CD4-positive, alpha-beta memory T cell (primary cell): ENCODE data around the gene AGAP1. TPM values are rescaled to one million over a fixed set of nuclear protein-coding genes. Genes with fewer than 3 reads are reported as not detected.

Experiments
- CTCF ChIA-PET: fragments of 350-600 bp; sonication (Branson Sonifier 250); formaldehyde crosslinking; loops from one replicate; lab custom pipeline; 2021; ENCODE audit warnings: inconsistent platforms; ENCODE audit not compliant: partially characterized antibody; lab: Charles Lee
- POLR2A ChIA-PET: fragments of 350-600 bp; sonication (Branson Sonifier 250); formaldehyde crosslinking; loops from one replicate; lab custom pipeline; 2021; ENCODE audit not compliant: partially characterized antibody; lab: Charles Lee
- DNase-seq, 5 donors: peaks; one replicate each; pipeline versions ENCODE4 v3.0.0 to v3.0.0-alpha.2; 2020 to 2022; ENCODE audit warnings: mixed read lengths in 1 of 5
- H3K27ac ChIP-seq: one replicate; pipeline ENCODE4 v1.7.0; 2013; ENCODE audit warnings: low read depth, low read length
- H3K27me3 ChIP-seq: 2 replicates; pipeline ENCODE4 v1.7.0; 2013; ENCODE audit warnings: mild to moderate bottlenecking, low read length, moderate library complexity; ENCODE audit not compliant: insufficient read depth
- H3K36me3 ChIP-seq: 2 replicates; pipeline ENCODE4 v1.7.0; 2013; ENCODE audit warnings: mild to moderate bottlenecking, low read length, moderate library complexity; ENCODE audit not compliant: insufficient read depth
- H3K4me1 ChIP-seq: 2 replicates; pipeline ENCODE4 v1.7.0; 2013; ENCODE audit warnings: mild to moderate bottlenecking, low read length, moderate library complexity; ENCODE audit not compliant: insufficient read depth
- H3K4me3 ChIP-seq, 2 donors: one replicate each; pipeline ENCODE4 v1.7.0; 2013; ENCODE audit warnings: low read length in 2 of 2, mild to moderate bottlenecking in 1 of 2
- H3K9me3 ChIP-seq, 2 donors: one replicate each; pipeline ENCODE4 v1.7.0; 2013; ENCODE audit warnings: low read length in 2 of 2, control low read depth in 1 of 2; ENCODE audit not compliant: control insufficient read depth in 1 of 2
- H3K27ac Mint-ChIP-seq, 7 donors: one replicate each; pipeline ENCODE4 v1.8.0; 2020 to 2021; ENCODE audit warnings: mixed read lengths in 7 of 7, mild to moderate bottlenecking in 6 of 7, inconsistent platforms in 3 of 7, moderate library complexity in 3 of 7
- H3K27me3 Mint-ChIP-seq, 2 donors: one replicate each; pipeline ENCODE4 v1.8.0; 2020 to 2021; ENCODE audit warnings: mixed read lengths in 2 of 2
- H3K36me3 Mint-ChIP-seq, 2 donors: one replicate each; pipeline ENCODE4 v1.8.0; 2020 to 2021; ENCODE audit warnings: mixed read lengths in 2 of 2, inconsistent platforms in 1 of 2, mild to moderate bottlenecking in 1 of 2
- H3K4me1 Mint-ChIP-seq, 4 donors: one replicate each; pipeline ENCODE4 v1.8.0; 2020 to 2021; ENCODE audit warnings: mixed read lengths in 4 of 4, mild to moderate bottlenecking in 1 of 4
- H3K4me3 Mint-ChIP-seq, 8 donors: one replicate each; pipeline ENCODE4 v1.8.0; 2020 to 2021; ENCODE audit warnings: mixed read lengths in 8 of 8, mild to moderate bottlenecking in 7 of 8, moderate library complexity in 6 of 8, inconsistent platforms in 3 of 8
- H3K9me3 Mint-ChIP-seq, 8 donors: one replicate each; pipeline ENCODE4 v1.8.0; 2020 to 2021; ENCODE audit warnings: mixed read lengths in 8 of 8, mild to moderate bottlenecking in 5 of 8, inconsistent platforms in 3 of 8, moderate library complexity in 1 of 8
- intact Hi-C: fragments of 100-400 bp; cut with micrococcal nuclease; formaldehyde crosslinking; loops from one replicate; pipeline ENCODE4 v1.15.1; 2023
- polyA plus RNA-seq, 2 donors: library from polyadenylated mRNA; unstranded; fragments of 300-500 nt; fragmentation: Illumina TruSeq; gene quantifications; one replicate each; pipeline ENCODE4 v1.2.3, GENCODE V29; 2021
- total RNA-seq, 2 experiments: library from RNA; stranded (reverse); gene quantifications; one replicate each; pipeline ENCODE4 v1.2.3, GENCODE V29; 2021

AGAP1 gene
- total and polyA plus RNA-seq, 4 experiments from 2014 or later, result 0.24 to 2.9 (median 1.9) TPM

GRCh38 chr2:235868645-235869044 is 374.8 kb downstream of the AGAP1 start:
- H3K4me1 Mint-ChIP-seq, result peaks cover 0 to 1% (median 0%) of the 10 kb centered on the region in 4 donors
- no peak for DNase-seq
- H3K27me3 Mint-ChIP-seq, result peaks cover 6 to 7% of the 10 kb centered on the region in 2 donors
- Histone ChIP-seq H3K36me3 (no peaks in the 10 kb centered on the region), H3K27me3 (no peaks in the 10 kb centered on the region), H3K4me3 (no peak overlapping the region), H3K9me3 (no peaks in the 10 kb centered on the region), H3K27ac (no peak overlapping the region), H3K4me1 (no peaks in the 10 kb centered on the region)
- H3K9me3 Mint-ChIP-seq, result peaks cover 0 to 8% (median 4%) of the 10 kb centered on the region in 8 donors
- no peak overlapping the region for H3K4me3 Mint-ChIP-seq
- intact Hi-C loops, result no loop called here
- no peaks in the 10 kb centered on the region for H3K36me3 Mint-ChIP-seq
- no peak overlapping the region for H3K27ac Mint-ChIP-seq
- ChIA-PET POLR2A (no interaction called here), CTCF (no interaction called here)

GRCh38 chr2:235870515-235870914 is 376.7 kb downstream of the AGAP1 start:
- Mint-ChIP-seq H3K4me3 (no peak overlapping the region), H3K4me1 (no peaks in the 10 kb centered on the region), H3K9me3 (peaks cover 0 to 8% (median 4%) of the 10 kb centered on the region in 8 donors), H3K27me3 (peaks cover 4 to 6% of the 10 kb centered on the region in 2 donors), H3K27ac (no peak overlapping the region), H3K36me3 (no peaks in the 10 kb centered on the region)
- POLR2A ChIA-PET, result no interaction called here
- Histone ChIP-seq H3K27ac (no peak overlapping the region), H3K36me3 (no peaks in the 10 kb centered on the region), H3K4me3 (no peak overlapping the region), H3K9me3 (no peaks in the 10 kb centered on the region), H3K27me3 (no peaks in the 10 kb centered on the region), H3K4me1 (no peaks in the 10 kb centered on the region)
- intact Hi-C loops, result no loop called here
- CTCF ChIA-PET, result no interaction called here
- DNase-seq, result no peak

- H3K36me3 ChIP-seq, result no peaks in the 10 kb centered on the region
- POLR2A ChIA-PET, result no interaction called here
- H3K4me1 Mint-ChIP-seq, result no peaks in the 10 kb centered on the region
These were observed 382.3 kb downstream of the AGAP1 start for GRCh38 chr2:235876099-235876679.

GRCh38 chr2:235877275-235877802 is 383.5 kb downstream of the AGAP1 start:
- H3K36me3 Mint-ChIP-seq, result no peaks in the 10 kb centered on the region
- DNase-seq, result no peak
- H3K4me3 Mint-ChIP-seq, result no peak overlapping the region
- H3K4me1 ChIP-seq, result no peaks in the 10 kb centered on the region
- CTCF ChIA-PET, result no interaction called here
- H3K9me3 ChIP-seq, result no peaks in the 10 kb centered on the region
- intact Hi-C loops, result no loop called here
- no peak overlapping the region for H3K27ac Mint-ChIP-seq
- H3K9me3 Mint-ChIP-seq, result no peaks in the 10 kb centered on the region
- H3K36me3 ChIP-seq, result no peaks in the 10 kb centered on the region
- no peaks in the 10 kb centered on the region for H3K4me1 Mint-ChIP-seq
- H3K4me3 ChIP-seq, result no peak overlapping the region
- no peak overlapping the region for H3K27ac ChIP-seq
- H3K27me3 ChIP-seq, result no peaks in the 10 kb centered on the region
- no peaks in the 10 kb centered on the region for H3K27me3 Mint-ChIP-seq
- POLR2A ChIA-PET, result no interaction called here

More at GRCh38 chr2:235876099-235876679, 382.3 kb downstream of the AGAP1 start:
- no peaks in the 10 kb centered on the region for H3K36me3 Mint-ChIP-seq
- no peak overlapping the region for H3K27ac ChIP-seq
- CTCF ChIA-PET, result no interaction called here
- H3K9me3 Mint-ChIP-seq, result peaks cover 0 to 4% (median 0%) of the 10 kb centered on the region in 8 donors
- no peak overlapping the region for H3K4me3 ChIP-seq
- H3K27ac Mint-ChIP-seq, result no peak overlapping the region
- no peaks in the 10 kb centered on the region for H3K27me3 Mint-ChIP-seq
- DNase-seq, result no peak
- no peaks in the 10 kb centered on the region for H3K4me1 ChIP-seq
- intact Hi-C loops, result no loop called here
- H3K4me3 Mint-ChIP-seq, result no peak overlapping the region
- H3K27me3 ChIP-seq, result no peaks in the 10 kb centered on the region
- no peaks in the 10 kb centered on the region for H3K9me3 ChIP-seq

- H3K36me3 Mint-ChIP-seq, result no peaks in the 10 kb centered on the region
- CTCF ChIA-PET, result no interaction called here
These were observed 385.3 kb downstream of the AGAP1 start for GRCh38 chr2:235879116-235879515.

GRCh38 chr2:235883675-235884074 is 389.8 kb downstream of the AGAP1 start:
- H3K4me1 Mint-ChIP-seq, result no peaks in the 10 kb centered on the region
- no peaks in the 10 kb centered on the region for H3K27me3 ChIP-seq
- no peaks in the 10 kb centered on the region for H3K36me3 Mint-ChIP-seq
- CTCF ChIA-PET, result no interaction called here
- no peaks in the 10 kb centered on the region for H3K9me3 ChIP-seq
- H3K9me3 Mint-ChIP-seq, result peaks cover 0 to 1% (median 0%) of the 10 kb centered on the region in 8 donors
- peaks cover 0 to 1% of the 10 kb centered on the region in 2 donors for H3K27me3 Mint-ChIP-seq
- POLR2A ChIA-PET, result no interaction called here
- no peak overlapping the region for H3K4me3 ChIP-seq
- H3K27ac Mint-ChIP-seq, result no peak overlapping the region
- no peak overlapping the region for H3K4me3 Mint-ChIP-seq
- DNase-seq, result no peak
- no peak overlapping the region for H3K27ac ChIP-seq
- H3K36me3 ChIP-seq, result no peaks in the 10 kb centered on the region
- H3K4me1 ChIP-seq, result no peaks in the 10 kb centered on the region
- intact Hi-C loops, result no loop called here

More at GRCh38 chr2:235879116-235879515, 385.3 kb downstream of the AGAP1 start:
- Mint-ChIP-seq H3K27ac (no peak overlapping the region), H3K27me3 (peaks cover 0 to 1% of the 10 kb centered on the region in 2 donors), H3K4me3 (no peak overlapping the region), H3K9me3 (peaks cover 0 to 1% (median 0%) of the 10 kb centered on the region in 8 donors), H3K4me1 (no peaks in the 10 kb centered on the region)
- no peaks in the 10 kb centered on the region for H3K36me3 ChIP-seq
- no peak for DNase-seq
- H3K4me3 ChIP-seq, result no peak overlapping the region
- no peaks in the 10 kb centered on the region for H3K4me1 ChIP-seq
- intact Hi-C loops, result no loop called here
- no peak overlapping the region for H3K27ac ChIP-seq
- POLR2A ChIA-PET, result no interaction called here
- no peaks in the 10 kb centered on the region for H3K27me3 ChIP-seq
- H3K9me3 ChIP-seq, result no peaks in the 10 kb centered on the region

- H3K27me3 Mint-ChIP-seq, result no peaks in the 10 kb centered on the region
- H3K27ac Mint-ChIP-seq, result no peak overlapping the region
- no peak overlapping the region for H3K4me3 Mint-ChIP-seq
- Histone ChIP-seq H3K27ac (no peak overlapping the region), H3K9me3 (no peaks in the 10 kb centered on the region), H3K4me1 (no peaks in the 10 kb centered on the region), H3K4me3 (no peak overlapping the region), H3K27me3 (no peaks in the 10 kb centered on the region), H3K36me3 (no peaks in the 10 kb centered on the region)
- no peak for DNase-seq
- H3K4me1 Mint-ChIP-seq, result no peaks in the 10 kb centered on the region
- CTCF ChIA-PET, result interaction anchor here (0.6 kb wide), 1 partner anchor 306 kb away, joined by 3 read pairs; no protein-coding TSS in a partner anchor
- peaks cover 0 to 2% (median 0%) of the 10 kb centered on the region in 8 donors for H3K9me3 Mint-ChIP-seq
- H3K36me3 Mint-ChIP-seq, result no peaks in the 10 kb centered on the region
- POLR2A ChIA-PET, result no interaction called here
- intact Hi-C loops, result no loop called here
These were observed 395.4 kb downstream of the AGAP1 start for GRCh38 chr2:235889302-235889630.
